Upper lobe of left lung (tissue), 4 donors: ENCODE results near the gene NATD1.

Experiments
- EP300 ChIP-seq, 4 donors: sonication (generic); formaldehyde crosslinking; IDR thresholded peaks; one replicate each; pipeline ENCODE4 v1.5.1; 2017; ENCODE audit warnings: antibody characterized with exemption in 4 of 4, control low read depth in 2 of 4
- TF ChIP-seq, protein P1 (sequence below), 6 experiments: fragments of 450-650 bp in 4 of 6; fragments of 200-600 bp in 2 of 6; sonication (generic) in 2 of 6; IDR thresholded peaks; one replicate each; pipeline ENCODE4 v1.5.1; 2016 to 2019; ENCODE audit warnings: antibody characterized with exemption in 6 of 6

DNA sequence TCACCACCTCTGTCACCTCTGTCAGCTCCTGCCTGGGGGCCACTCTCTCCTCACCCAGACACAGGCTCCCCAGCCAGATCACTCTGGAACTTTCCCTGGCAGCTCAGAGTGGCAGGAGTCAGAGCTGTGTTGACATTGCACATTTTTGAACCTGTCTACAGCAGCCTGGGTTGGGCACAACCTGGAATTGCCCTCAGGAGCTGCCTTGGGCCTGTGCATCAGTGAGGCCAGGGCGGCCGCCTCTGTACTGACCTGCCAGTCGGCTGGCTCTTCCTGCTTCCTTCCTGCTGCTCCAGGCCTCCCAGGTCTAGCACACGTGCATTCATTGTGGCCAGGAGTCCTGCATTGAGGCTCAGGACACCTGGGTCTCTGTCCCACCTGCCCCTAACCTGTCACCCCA, 25.1 kb downstream of the NATD1 start:
- TF ChIP-seq, protein P1, sequence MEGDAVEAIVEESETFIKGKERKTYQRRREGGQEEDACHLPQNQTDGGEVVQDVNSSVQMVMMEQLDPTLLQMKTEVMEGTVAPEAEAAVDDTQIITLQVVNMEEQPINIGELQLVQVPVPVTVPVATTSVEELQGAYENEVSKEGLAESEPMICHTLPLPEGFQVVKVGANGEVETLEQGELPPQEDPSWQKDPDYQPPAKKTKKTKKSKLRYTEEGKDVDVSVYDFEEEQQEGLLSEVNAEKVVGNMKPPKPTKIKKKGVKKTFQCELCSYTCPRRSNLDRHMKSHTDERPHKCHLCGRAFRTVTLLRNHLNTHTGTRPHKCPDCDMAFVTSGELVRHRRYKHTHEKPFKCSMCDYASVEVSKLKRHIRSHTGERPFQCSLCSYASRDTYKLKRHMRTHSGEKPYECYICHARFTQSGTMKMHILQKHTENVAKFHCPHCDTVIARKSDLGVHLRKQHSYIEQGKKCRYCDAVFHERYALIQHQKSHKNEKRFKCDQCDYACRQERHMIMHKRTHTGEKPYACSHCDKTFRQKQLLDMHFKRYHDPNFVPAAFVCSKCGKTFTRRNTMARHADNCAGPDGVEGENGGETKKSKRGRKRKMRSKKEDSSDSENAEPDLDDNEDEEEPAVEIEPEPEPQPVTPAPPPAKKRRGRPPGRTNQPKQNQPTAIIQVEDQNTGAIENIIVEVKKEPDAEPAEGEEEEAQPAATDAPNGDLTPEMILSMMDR (IDR thresholded peaks at IDR 0.05): no peak
- no peak for TF ChIP-seq EP300 (IDR thresholded peaks at IDR 0.05)
